ENCODE measurements around the gene GPR183. TPM values are rescaled to one million over a fixed set of nuclear protein-coding genes. Genes with fewer than 3 reads are reported as not detected.

Gene GPR183
- total and polyA plus RNA-seq, 2 of the 8 experiments (the other 6 are each of a cell fraction or from before 2014, with no cell fraction given): not detected

DNA sequence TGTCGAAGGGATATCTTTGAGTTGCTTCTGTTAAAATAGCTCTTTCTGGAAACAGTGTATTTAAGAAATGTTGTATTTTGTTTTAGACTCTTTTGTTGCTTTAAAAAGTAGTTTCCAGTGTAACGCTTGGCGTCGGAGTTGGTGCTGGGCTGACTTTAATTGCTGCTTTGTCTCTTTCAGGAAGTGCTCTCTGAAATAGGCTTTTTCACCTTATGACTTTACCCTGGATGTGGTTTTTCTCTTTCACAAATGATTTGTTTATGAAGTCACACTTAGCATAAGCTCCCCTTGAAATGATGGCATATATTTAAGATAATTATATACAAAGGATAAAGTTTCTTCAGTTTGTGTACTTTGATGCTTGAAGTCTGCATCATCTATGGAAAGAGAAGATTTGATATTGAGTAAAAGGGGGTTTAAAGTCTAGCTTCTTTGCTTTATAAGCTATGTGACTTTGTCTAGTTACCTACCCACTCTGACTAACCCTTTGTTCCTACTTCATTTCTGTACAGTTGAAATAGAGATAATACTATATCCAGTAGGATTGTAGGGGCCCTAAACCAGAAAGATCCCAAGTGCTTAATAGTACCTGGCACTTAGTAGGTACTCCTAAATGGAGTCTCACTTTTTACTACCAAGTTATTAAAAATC, 48.9 kb downstream of the GPR183 start, which contains the start of gene GPR18:
Gene GPR18, minus strand, starts transcription at position 170 of the 651 bp plus-strand sequence. CDS start 2,507 bp downstream, outside the sequence.
- Histone ChIP-seq H2BK120ac (replicated peaks; ENCODE audit: low read depth, low read length) (no peak within 1 kb of the TSS), H2BK15ac (ENCODE audit: low read length) (no peak within 1 kb of the TSS), H4K20me1 (replicated peaks in 1 of 2; ENCODE audit: control insufficient read depth in 1 of 2, insufficient read depth in 2 of 2, low read length in 2 of 2) (peaks cover 0 to 2% of the 10 kb centered on the region in 2 experiments), H3K56ac (replicated peaks; ENCODE audit: insufficient read length, low read depth, low read length) (no peak within 1 kb of the TSS), H4K91ac (replicated peaks; ENCODE audit: insufficient read length, low read length) (no peak within 1 kb of the TSS), H3K9ac (replicated peaks in 1 of 4; ENCODE audit: extremely low read depth in 1 of 4, low read depth in 3 of 4, low read length in 3 of 4) (no peak within 1 kb of the TSS), H3K79me2 (ENCODE audit: control insufficient read depth in 1 of 2, insufficient read depth in 2 of 2, low read length in 2 of 2) (no peaks in the 10 kb centered on the region), H3K36me3 (ENCODE audit: control insufficient read depth in 2 of 4, insufficient read depth in 4 of 4, low read length in 3 of 4) (peaks cover 0 to 4% (median 1%) of the 10 kb centered on the region in 4 experiments; a peak in 2 of 8 replicates), H3K4me3 (ENCODE audit: extremely low read depth in 1 of 4, insufficient read depth in 2 of 4, low read depth in 3 of 4, low read length in 4 of 4) (no peak within 1 kb of the TSS), H3K14ac (ENCODE audit: insufficient read length) (no peak within 1 kb of the TSS), H3K23me2 (ENCODE audit: low read depth, low read length) (no peaks in the 10 kb centered on the region), H3K27ac (ENCODE audit: low read depth, low read length) (no peak within 1 kb of the TSS), H2AK5ac (ENCODE audit: low read depth, low read length) (no peak within 1 kb of the TSS), H3K4ac (replicated peaks; ENCODE audit: insufficient read length, low read depth, low read length) (no peak within 1 kb of the TSS), H2BK12ac (ENCODE audit: low read depth, low read length) (no peak within 1 kb of the TSS), H3K27me3 (replicated peaks in 1 of 4; ENCODE audit: control insufficient read depth in 3 of 4, extremely low read depth in 1 of 4, insufficient read depth in 3 of 4, low read length in 3 of 4) (no peaks in the 10 kb centered on the region), H3K9me3 (ENCODE audit: insufficient read depth in 2 of 2, low read depth in 1 of 2, low read length in 1 of 2) (no peaks in the 10 kb centered on the region), H2BK20ac (ENCODE audit: low read length) (no peak within 1 kb of the TSS), H3K23ac (ENCODE audit: insufficient read length) (no peak within 1 kb of the TSS), H3K4me1 (replicated peaks in 1 of 4; ENCODE audit: control insufficient read depth in 3 of 4, insufficient read depth in 4 of 4, low read length in 3 of 4) (no peaks in the 10 kb centered on the region), H3K4me2 (ENCODE audit: insufficient read depth in 1 of 2, low read depth in 2 of 2, low read length in 2 of 2) (no peak within 1 kb of the TSS), H2AFZ (ENCODE audit: low read length) (no peak within 1 kb of the TSS), H3K79me1 (ENCODE audit: low read depth, low read length) (no peaks in the 10 kb centered on the region), H2BK5ac (ENCODE audit: low read depth, low read length) (no peak within 1 kb of the TSS), H4K8ac (ENCODE audit: extremely low read depth, insufficient read depth, low read length) (no peak within 1 kb of the TSS), H3K18ac (ENCODE audit: extremely low read depth, low read length) (no peak within 1 kb of the TSS), H4K5ac (ENCODE audit: insufficient read length, low read depth, low read length) (no peak within 1 kb of the TSS)
- whole genome bisulfite sequencing, 2 experiments (ENCODE audit: extremely low coverage in 1 of 2, insufficient coverage in 1 of 2, insufficient read length in 1 of 2, insufficient replicate concordance in 2 of 2, low coverage in 1 of 2, low lambda C conversion rate in 2 of 2, missing lambda C conversion rate in 1 of 2): 95% methylated on average over 4 of the region's 4 CpGs; no CpG with 5 or more reads in 1 of the 2 experiments
- POLR2A ChIA-PET (ENCODE audit: partially characterized antibody): no interaction called here
- DNase-seq (ENCODE audit: low read depth in 1 of 2, low spot score in 2 of 2): no peak
- no peak for FAIRE-seq
- CTCF ChIA-PET (ENCODE audit: partially characterized antibody): interaction anchor here (1.4 to 4.7 kb wide), 4 partner anchors 7 to 129 kb away, joined by 4 to 34 read pairs (median 6); no protein-coding TSS in a partner anchor
- TF ChIP-seq TBP (IDR thresholded peaks at IDR 0.05; ENCODE audit: low read depth, low read length) (no peak), MAFK (IDR thresholded peaks at IDR 0.05; ENCODE audit: low read depth, low read length) (no peak), ASH2L (IDR thresholded peaks at IDR 0.05; ENCODE audit: low read length) (no peak), SIN3A (conservative IDR thresholded peaks at IDR 0.05 in 1 of 2, IDR thresholded peaks at IDR 0.05 in 1 of 2; ENCODE audit: low read depth in 1 of 2, low read length in 2 of 2) (no peak), RXRA (IDR thresholded peaks at IDR 0.05; ENCODE audit: insufficient read depth, low read depth, low read length) (no peak), SP2 (IDR thresholded peaks at IDR 0.05; ENCODE audit: low read length) (no peak), ZNF274 (IDR thresholded peaks at IDR 0.05; ENCODE audit: borderline replicate concordance, extremely low read depth, low read length) (no peak), TAF1 (IDR thresholded peaks at IDR 0.05; ENCODE audit: low read depth, low read length) (no peak), JUN (IDR thresholded peaks at IDR 0.05; ENCODE audit: low read depth, low read length) (no peak)
- TF ChIP-seq, protein P1, sequence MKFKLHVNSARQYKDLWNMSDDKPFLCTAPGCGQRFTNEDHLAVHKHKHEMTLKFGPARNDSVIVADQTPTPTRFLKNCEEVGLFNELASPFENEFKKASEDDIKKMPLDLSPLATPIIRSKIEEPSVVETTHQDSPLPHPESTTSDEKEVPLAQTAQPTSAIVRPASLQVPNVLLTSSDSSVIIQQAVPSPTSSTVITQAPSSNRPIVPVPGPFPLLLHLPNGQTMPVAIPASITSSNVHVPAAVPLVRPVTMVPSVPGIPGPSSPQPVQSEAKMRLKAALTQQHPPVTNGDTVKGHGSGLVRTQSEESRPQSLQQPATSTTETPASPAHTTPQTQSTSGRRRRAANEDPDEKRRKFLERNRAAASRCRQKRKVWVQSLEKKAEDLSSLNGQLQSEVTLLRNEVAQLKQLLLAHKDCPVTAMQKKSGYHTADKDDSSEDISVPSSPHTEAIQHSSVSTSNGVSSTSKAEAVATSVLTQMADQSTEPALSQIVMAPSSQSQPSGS (IDR thresholded peaks at IDR 0.05; ENCODE audit: low read length): no peak
- TF ChIP-seq, protein P2, sequence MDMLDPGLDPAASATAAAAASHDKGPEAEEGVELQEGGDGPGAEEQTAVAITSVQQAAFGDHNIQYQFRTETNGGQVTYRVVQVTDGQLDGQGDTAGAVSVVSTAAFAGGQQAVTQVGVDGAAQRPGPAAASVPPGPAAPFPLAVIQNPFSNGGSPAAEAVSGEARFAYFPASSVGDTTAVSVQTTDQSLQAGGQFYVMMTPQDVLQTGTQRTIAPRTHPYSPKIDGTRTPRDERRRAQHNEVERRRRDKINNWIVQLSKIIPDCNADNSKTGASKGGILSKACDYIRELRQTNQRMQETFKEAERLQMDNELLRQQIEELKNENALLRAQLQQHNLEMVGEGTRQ (IDR thresholded peaks at IDR 0.05; ENCODE audit: low read length): no peak
